CD4-positive, alpha-beta memory T cell (primary cell): Measurements from ENCODE around the gene KIF5A. TPM values are rescaled to one million over a fixed set of nuclear protein-coding genes. Genes with fewer than 3 reads are reported as not detected.
A peak's percentile ranks its signal among the peaks of the same experiment; 100 is the strongest.

Experiments
- CTCF ChIA-PET: fragments of 350-600 bp; sonication (Branson Sonifier 250); formaldehyde crosslinking; loops from one replicate; lab custom pipeline; 2021; ENCODE audit warnings: inconsistent platforms; ENCODE audit not compliant: partially characterized antibody; lab: Charles Lee
- POLR2A ChIA-PET: fragments of 350-600 bp; sonication (Branson Sonifier 250); formaldehyde crosslinking; loops from one replicate; lab custom pipeline; 2021; ENCODE audit not compliant: partially characterized antibody; lab: Charles Lee
- DNase-seq, 5 donors: peaks; one replicate each; pipeline versions ENCODE4 v3.0.0 to v3.0.0-alpha.2; 2020 to 2022; ENCODE audit warnings: mixed read lengths in 1 of 5
- H3K27ac ChIP-seq: one replicate; pipeline ENCODE4 v1.7.0; 2013; ENCODE audit warnings: low read depth, low read length
- H3K27me3 ChIP-seq: 2 replicates; pipeline ENCODE4 v1.7.0; 2013; ENCODE audit warnings: mild to moderate bottlenecking, low read length, moderate library complexity; ENCODE audit not compliant: insufficient read depth
- H3K36me3 ChIP-seq: 2 replicates; pipeline ENCODE4 v1.7.0; 2013; ENCODE audit warnings: mild to moderate bottlenecking, low read length, moderate library complexity; ENCODE audit not compliant: insufficient read depth
- H3K4me1 ChIP-seq: 2 replicates; pipeline ENCODE4 v1.7.0; 2013; ENCODE audit warnings: mild to moderate bottlenecking, low read length, moderate library complexity; ENCODE audit not compliant: insufficient read depth
- H3K4me3 ChIP-seq, 2 donors: one replicate each; pipeline ENCODE4 v1.7.0; 2013; ENCODE audit warnings: low read length in 2 of 2, mild to moderate bottlenecking in 1 of 2
- H3K9me3 ChIP-seq, 2 donors: one replicate each; pipeline ENCODE4 v1.7.0; 2013; ENCODE audit warnings: low read length in 2 of 2, control low read depth in 1 of 2; ENCODE audit not compliant: control insufficient read depth in 1 of 2
- H3K27ac Mint-ChIP-seq, 7 donors: one replicate each; pipeline ENCODE4 v1.8.0; 2020 to 2021; ENCODE audit warnings: mixed read lengths in 7 of 7, mild to moderate bottlenecking in 6 of 7, inconsistent platforms in 3 of 7, moderate library complexity in 3 of 7
- H3K27me3 Mint-ChIP-seq, 2 donors: one replicate each; pipeline ENCODE4 v1.8.0; 2020 to 2021; ENCODE audit warnings: mixed read lengths in 2 of 2
- H3K36me3 Mint-ChIP-seq, 2 donors: one replicate each; pipeline ENCODE4 v1.8.0; 2020 to 2021; ENCODE audit warnings: mixed read lengths in 2 of 2, inconsistent platforms in 1 of 2, mild to moderate bottlenecking in 1 of 2
- H3K4me1 Mint-ChIP-seq, 4 donors: one replicate each; pipeline ENCODE4 v1.8.0; 2020 to 2021; ENCODE audit warnings: mixed read lengths in 4 of 4, mild to moderate bottlenecking in 1 of 4
- H3K4me3 Mint-ChIP-seq, 8 donors: one replicate each; pipeline ENCODE4 v1.8.0; 2020 to 2021; ENCODE audit warnings: mixed read lengths in 8 of 8, mild to moderate bottlenecking in 7 of 8, moderate library complexity in 6 of 8, inconsistent platforms in 3 of 8
- H3K9me3 Mint-ChIP-seq, 8 donors: one replicate each; pipeline ENCODE4 v1.8.0; 2020 to 2021; ENCODE audit warnings: mixed read lengths in 8 of 8, mild to moderate bottlenecking in 5 of 8, inconsistent platforms in 3 of 8, moderate library complexity in 1 of 8
- intact Hi-C: fragments of 100-400 bp; cut with micrococcal nuclease; formaldehyde crosslinking; loops from one replicate; pipeline ENCODE4 v1.15.1; 2023
- polyA plus RNA-seq, 2 donors: library from polyadenylated mRNA; unstranded; fragments of 300-500 nt; fragmentation: Illumina TruSeq; gene quantifications; one replicate each; pipeline ENCODE4 v1.2.3, GENCODE V29; 2021
- total RNA-seq, 2 experiments: library from RNA; stranded (reverse); gene quantifications; one replicate each; pipeline ENCODE4 v1.2.3, GENCODE V29; 2021

Gene KIF5A
- total and polyA plus RNA-seq, 4 experiments from 2014 or later, result 0.96 to 1.00 TPM; not detected in 2

DNA sequence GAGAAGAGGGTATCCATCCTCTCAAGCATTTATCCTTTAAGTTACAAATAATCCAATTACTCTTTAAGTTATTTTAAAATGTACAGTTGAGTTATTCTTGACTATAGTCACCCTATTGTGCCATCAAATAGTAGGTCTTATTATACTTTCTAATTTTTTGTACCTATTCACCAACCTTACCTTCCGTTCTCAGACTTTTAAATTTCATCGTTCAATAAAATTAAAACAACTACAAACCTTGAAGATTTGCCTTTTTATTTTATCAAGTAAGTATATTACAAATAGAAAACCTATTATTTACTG, 1.9 kb upstream of the KIF5A start:
- intact Hi-C loops, result no loop called here
- Histone ChIP-seq H3K4me1 (peaks cover 37% of the 10 kb centered on the region), H3K27me3 (no peaks in the 10 kb centered on the region), H3K9me3 (no peaks in the 10 kb centered on the region), H3K4me3 (no peak overlapping the region), H3K36me3 (no peaks in the 10 kb centered on the region), H3K27ac (no peak overlapping the region)
- Mint-ChIP-seq H3K4me1 (peaks cover 32 to 53% (median 42%) of the 10 kb centered on the region in 4 donors), H3K9me3 (peaks cover 0 to 3% (median 0%) of the 10 kb centered on the region in 8 donors), H3K4me3 (peak overlapping the region in 2 of 8 donors; percentile 95 to 100), H3K36me3 (peaks cover 0 to 1% of the 10 kb centered on the region in 2 donors), H3K27ac (peak overlapping the region in 2 of 7 donors; percentile 88 to 98), H3K27me3 (peaks cover 2 to 4% of the 10 kb centered on the region in 2 donors)
- ChIA-PET CTCF (no interaction called here), POLR2A (no interaction called here)
- DNase-seq, result no peak

DNA sequence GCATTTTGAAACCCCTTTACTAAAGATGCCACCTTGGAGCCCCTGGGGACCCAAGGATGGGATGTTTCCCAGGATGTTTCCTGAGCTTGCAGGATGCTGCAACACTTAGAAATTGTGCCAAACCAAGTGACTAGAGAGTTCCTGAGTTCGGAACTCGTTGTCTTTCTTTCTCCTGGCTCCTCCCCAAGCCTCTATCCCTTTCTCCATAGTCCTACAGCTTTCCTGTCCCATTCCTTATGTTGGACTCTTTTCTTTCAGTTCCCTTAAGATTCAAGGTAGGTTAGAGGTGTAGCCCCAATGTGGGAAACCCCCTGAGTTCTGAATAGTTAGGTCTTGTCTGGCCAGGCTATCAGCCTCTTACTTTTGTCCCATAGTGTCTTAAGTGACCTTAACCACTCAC, 1.4 kb upstream of the KIF5A start:
- peaks cover 37% of the 10 kb centered on the region for H3K4me1 ChIP-seq
- ChIA-PET POLR2A (no interaction called here), CTCF (no interaction called here)
- no peaks in the 10 kb centered on the region for H3K27me3 ChIP-seq
- H3K36me3 ChIP-seq, result no peaks in the 10 kb centered on the region
- Mint-ChIP-seq H3K27me3 (peaks cover 2 to 4% of the 10 kb centered on the region in 2 donors), H3K4me1 (peaks cover 30 to 53% (median 41%) of the 10 kb centered on the region in 4 donors), H3K4me3 (peak overlapping the region in 4 of 8 donors; percentile 22 to 76 (median 55)), H3K27ac (peak overlapping the region in 1 of 7 donors; percentile 46), H3K36me3 (peaks cover 0 to 1% of the 10 kb centered on the region in 2 donors), H3K9me3 (peaks cover 0 to 3% (median 0%) of the 10 kb centered on the region in 8 donors)
- no peak overlapping the region for H3K27ac ChIP-seq
- DNase-seq, result no peak
- no peaks in the 10 kb centered on the region for H3K9me3 ChIP-seq
- H3K4me3 ChIP-seq, result no peak overlapping the region
- intact Hi-C loops, result no loop called here

DNA sequence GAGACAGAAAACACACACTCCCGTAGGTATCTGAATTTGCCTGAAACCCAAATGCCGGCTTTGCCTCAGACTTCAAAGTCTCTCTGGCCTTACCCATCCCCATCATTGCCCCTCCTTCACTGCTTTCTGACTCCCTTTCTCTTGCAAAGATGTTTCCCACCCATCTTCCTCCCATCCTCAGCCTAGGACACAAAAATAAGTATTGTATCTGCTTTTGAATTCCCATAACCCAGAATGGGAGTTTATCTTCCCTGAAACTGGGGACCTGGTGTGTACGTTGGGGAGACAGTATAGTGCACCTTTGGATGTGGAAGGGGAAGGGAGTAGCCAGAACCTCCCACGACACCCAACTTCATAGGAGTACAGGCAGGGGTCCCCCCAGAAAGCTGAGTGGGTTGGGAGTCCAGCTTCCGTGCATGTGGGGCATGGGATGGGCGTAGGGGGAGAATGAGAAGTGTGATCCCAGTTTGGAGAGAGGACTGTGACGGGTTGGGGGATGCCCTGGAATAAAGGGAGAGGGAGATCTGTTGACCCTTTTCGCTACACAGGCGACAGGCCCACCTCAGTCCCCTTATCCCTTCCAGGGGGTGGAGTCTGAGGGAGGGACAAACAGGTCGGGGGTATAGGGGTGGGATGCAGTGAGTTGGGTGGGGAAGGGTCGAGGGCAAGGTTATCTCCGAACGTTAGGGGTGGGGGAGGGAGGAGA, 488 bp upstream of the KIF5A start:
- Histone ChIP-seq H3K9me3 (no peaks in the 10 kb centered on the region), H3K27me3 (no peaks in the 10 kb centered on the region), H3K4me3 (peak overlapping the region in 1 of 2 donors; percentile 56), H3K27ac (no peak overlapping the region), H3K4me1 (peaks cover 37% of the 10 kb centered on the region), H3K36me3 (no peaks in the 10 kb centered on the region)
- DNase-seq, result no peak
- H3K4me1 Mint-ChIP-seq, result peaks cover 26 to 53% (median 36%) of the 10 kb centered on the region in 4 donors
- peak overlapping the region in 2 of 7 donors; percentile 44 to 53 for H3K27ac Mint-ChIP-seq
- ChIA-PET CTCF (no interaction called here), POLR2A (no interaction called here)
- H3K4me3 Mint-ChIP-seq, result peak overlapping the region; percentile 22 to 78 (median 64)
- peaks cover 2 to 7% of the 10 kb centered on the region in 2 donors for H3K27me3 Mint-ChIP-seq
- H3K9me3 Mint-ChIP-seq, result peaks cover 0 to 3% (median 0%) of the 10 kb centered on the region in 8 donors
- intact Hi-C loops, result no loop called here
- H3K36me3 Mint-ChIP-seq, result peaks cover 0 to 1% of the 10 kb centered on the region in 2 donors

DNA sequence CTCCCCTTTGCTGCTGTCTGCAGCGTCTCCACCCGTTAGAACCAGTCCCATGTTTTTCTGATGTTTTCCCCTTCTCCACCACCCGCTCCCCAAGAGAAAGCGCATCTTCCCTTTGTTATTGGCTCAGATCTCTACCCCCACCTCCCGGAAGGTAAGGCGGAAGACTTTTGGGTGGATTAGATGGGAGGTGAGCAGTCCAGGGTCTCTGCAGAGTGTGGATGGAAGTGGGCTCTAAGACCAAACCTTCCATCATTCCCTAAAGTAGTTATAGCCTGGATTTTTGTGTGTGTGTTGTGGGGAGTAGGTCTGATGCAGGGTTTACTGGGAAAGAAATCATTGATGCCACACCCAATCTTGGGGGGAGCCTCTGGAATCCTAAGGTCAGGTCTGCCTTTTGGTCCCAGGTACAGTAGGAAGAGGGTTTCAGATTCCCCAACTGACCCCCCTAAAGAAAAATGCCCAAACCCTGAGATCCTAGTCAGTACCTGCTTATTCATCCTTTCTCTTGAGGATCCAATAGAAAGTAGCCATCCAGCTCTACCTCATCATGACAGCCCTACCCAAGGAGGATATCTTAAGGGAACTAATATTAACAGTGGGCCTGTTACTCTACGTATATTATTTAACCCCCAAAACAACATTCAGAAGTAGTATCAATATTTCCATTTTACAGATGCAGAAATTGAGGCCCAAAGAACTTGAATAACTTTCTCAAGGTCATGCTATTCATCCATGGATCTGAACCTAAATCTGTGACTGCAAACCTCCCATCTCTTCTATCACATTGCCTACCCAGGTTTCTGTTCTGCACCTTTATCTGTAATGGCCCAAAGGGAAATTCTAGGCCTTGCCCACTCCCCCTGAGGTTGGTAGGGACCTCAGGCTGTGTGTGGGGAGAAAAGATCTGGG, 1.1 kb downstream of the KIF5A start:
- Histone ChIP-seq H3K9me3 (no peaks in the 10 kb centered on the region), H3K4me3 (no peak overlapping the region), H3K27me3 (no peaks in the 10 kb centered on the region), H3K27ac (no peak overlapping the region), H3K36me3 (no peaks in the 10 kb centered on the region), H3K4me1 (peaks cover 29% of the 10 kb centered on the region)
- peak overlapping the region; percentile 39 to 77 (median 70) for H3K4me3 Mint-ChIP-seq
- ChIA-PET CTCF (no interaction called here), POLR2A (no interaction called here)
- H3K36me3 Mint-ChIP-seq, result peaks cover 0 to 1% of the 10 kb centered on the region in 2 donors
- DNase-seq, result no peak
- H3K4me1 Mint-ChIP-seq, result peaks cover 16 to 39% (median 25%) of the 10 kb centered on the region in 4 donors
- intact Hi-C loops, result no loop called here
- H3K27ac Mint-ChIP-seq, result peak overlapping the region in 1 of 7 donors; percentile 6
- H3K9me3 Mint-ChIP-seq, result peaks cover 0 to 2% (median 0%) of the 10 kb centered on the region in 8 donors
- peaks cover 2 to 7% of the 10 kb centered on the region in 2 donors for H3K27me3 Mint-ChIP-seq

DNA sequence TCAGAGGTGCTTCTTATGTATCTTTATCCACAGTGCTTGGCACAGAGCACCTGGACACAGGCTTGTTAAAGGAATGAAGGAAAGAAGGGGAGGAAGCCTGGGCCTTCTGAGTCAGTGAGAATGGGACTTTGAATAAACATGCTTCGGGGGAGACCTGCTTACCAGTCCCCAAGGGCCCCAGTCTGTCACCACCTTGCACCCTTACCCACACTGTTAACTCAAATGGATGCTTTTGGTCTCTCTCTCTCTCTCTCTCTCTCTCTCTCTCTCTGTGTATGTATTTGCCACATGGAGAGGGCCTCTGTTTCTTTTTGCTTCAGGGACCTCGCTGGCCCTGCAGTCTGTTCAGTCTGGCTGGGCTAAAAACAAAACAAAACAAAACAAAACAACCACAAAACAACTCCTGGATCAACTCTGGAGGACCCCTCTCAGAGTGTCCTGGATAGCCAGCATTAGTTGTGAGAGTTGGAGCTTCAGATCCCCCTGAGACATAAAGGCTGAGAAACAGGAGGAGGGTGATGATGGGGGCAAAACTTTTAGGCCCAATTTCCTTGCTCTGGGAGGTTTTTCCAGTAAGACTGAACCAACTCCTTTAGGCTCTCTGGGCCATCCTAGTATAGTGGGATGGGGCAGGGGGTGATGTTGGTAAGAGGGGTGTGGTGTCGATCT, 1.9 kb downstream of the KIF5A start:
- Histone ChIP-seq H3K4me3 (no peak overlapping the region), H3K27ac (no peak overlapping the region), H3K4me1 (peaks cover 20% of the 10 kb centered on the region), H3K9me3 (no peaks in the 10 kb centered on the region), H3K27me3 (no peaks in the 10 kb centered on the region), H3K36me3 (no peaks in the 10 kb centered on the region)
- POLR2A ChIA-PET, result interaction anchor here (0.5 kb wide), 1 partner anchor 389 kb away, joined by 3 read pairs; the partner anchor contains the start of gene ATP23
- peaks cover 9 to 31% (median 19%) of the 10 kb centered on the region in 4 donors for H3K4me1 Mint-ChIP-seq
- H3K36me3 Mint-ChIP-seq, result no peaks in the 10 kb centered on the region
- H3K27ac Mint-ChIP-seq, result no peak overlapping the region
- peaks cover 2 to 7% of the 10 kb centered on the region in 2 donors for H3K27me3 Mint-ChIP-seq
- no peak for DNase-seq
- CTCF ChIA-PET, result interaction anchor here (0.9 to 1.3 kb wide), 2 partner anchors 19 to 93 kb away, joined by 3 read pairs; no protein-coding TSS in a partner anchor
- intact Hi-C loops, result no loop called here
- peak overlapping the region in 4 of 8 donors; percentile 19 to 76 (median 32) for H3K4me3 Mint-ChIP-seq
- H3K9me3 Mint-ChIP-seq, result no peaks in the 10 kb centered on the region

DNA sequence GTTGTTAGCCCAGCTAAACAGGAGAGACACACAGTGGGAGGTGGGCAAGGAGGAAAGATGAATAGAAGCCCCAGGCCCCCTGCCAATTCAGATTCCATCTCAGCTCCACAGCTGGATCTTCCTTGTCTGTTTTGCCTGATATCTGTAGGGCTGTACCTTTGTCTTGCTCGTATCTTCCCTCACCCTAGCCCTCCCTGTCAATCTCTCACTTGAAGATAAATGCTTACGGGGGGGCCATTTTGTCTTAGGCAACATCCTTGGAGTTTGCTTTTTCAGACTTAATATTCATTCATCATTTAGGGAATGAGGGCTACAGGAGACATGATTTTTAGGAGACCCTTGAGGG, 2.4 kb downstream of the KIF5A start:
- Histone ChIP-seq H3K36me3 (no peaks in the 10 kb centered on the region), H3K4me1 (peaks cover 19% of the 10 kb centered on the region), H3K4me3 (no peak overlapping the region), H3K27ac (no peak overlapping the region), H3K9me3 (no peaks in the 10 kb centered on the region), H3K27me3 (no peaks in the 10 kb centered on the region)
- no peaks in the 10 kb centered on the region for H3K36me3 Mint-ChIP-seq
- H3K4me1 Mint-ChIP-seq, result peaks cover 7 to 26% (median 15%) of the 10 kb centered on the region in 4 donors
- intact Hi-C loops, result no loop called here
- peak overlapping the region in 1 of 8 donors; percentile 15 for H3K4me3 Mint-ChIP-seq
- H3K27me3 Mint-ChIP-seq, result peaks cover 2 to 7% of the 10 kb centered on the region in 2 donors
- H3K9me3 Mint-ChIP-seq, result no peaks in the 10 kb centered on the region
- no peak overlapping the region for H3K27ac Mint-ChIP-seq
- DNase-seq, result no peak
- POLR2A ChIA-PET, result no interaction called here
- CTCF ChIA-PET, result interaction anchor here (0.9 to 1.3 kb wide), 2 partner anchors 19 to 94 kb away, joined by 3 read pairs; no protein-coding TSS in a partner anchor
